ENCODE data around the gene SERPINB11.
"Not testable (repeated sequence)": the region's sequence is repeated elsewhere in the genome, so short reads cannot be mapped to it uniquely, and the experiment has no call there.

SERPINB11 gene

DNA sequence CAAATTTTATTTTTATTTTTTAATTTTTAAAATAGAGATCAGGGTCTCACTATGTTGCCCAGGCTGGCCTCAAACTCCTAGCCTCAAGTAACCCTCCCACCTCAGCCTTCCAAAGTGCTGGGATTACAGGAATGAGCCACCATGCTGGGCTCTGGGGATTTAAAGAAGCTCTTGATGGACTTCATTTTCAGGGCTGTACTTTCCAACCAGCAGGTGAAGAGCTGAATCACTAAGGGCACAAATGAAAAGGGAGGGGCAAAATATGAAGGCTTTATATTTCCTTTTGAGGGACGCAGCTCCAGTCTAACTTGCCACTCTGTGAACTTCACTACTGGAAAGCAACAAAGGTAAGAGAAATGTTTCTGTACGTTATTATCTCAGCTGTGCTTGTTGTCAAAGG is at the start of gene SERPINB11:
Gene SERPINB11, plus strand, starts transcription at position 301 of the 400 bp plus-strand sequence. CDS start 7,234 bp downstream, outside the sequence.
- no peak for DNase-seq (ENCODE audit: low spot score)

GRCh38 chr18:63658920-63659319 is 43.8 kb upstream of the SERPINB11 start:
- DNase-seq (ENCODE audit: low spot score): not testable (repeated sequence)

DNA sequence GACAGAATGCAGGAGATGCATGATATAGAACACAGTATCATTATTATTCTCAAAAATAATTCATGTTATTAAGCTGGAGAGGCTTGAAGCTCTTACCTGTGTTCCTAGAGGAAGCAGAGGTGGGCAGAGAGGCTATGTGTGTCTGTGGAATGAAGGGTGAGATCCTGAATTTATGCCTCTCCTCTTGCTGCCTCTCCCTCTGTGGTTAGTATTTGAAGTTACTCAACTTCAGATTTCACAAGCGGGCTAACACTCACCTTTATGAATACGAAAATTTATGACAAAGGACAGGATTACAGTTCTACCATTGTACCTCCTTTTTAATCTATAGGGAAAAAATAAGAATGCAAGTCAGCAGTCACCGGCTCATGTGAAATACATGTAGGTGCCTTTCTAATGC is 41.0 kb upstream of the SERPINB11 start, which contains the start of gene SERPINB3:
Gene SERPINB3, minus strand, starts transcription at position 144 of the 400 bp plus-strand sequence. CDS start 677 bp downstream, outside the sequence.
- not testable (repeated sequence) for DNase-seq (ENCODE audit: low spot score)

DNA sequence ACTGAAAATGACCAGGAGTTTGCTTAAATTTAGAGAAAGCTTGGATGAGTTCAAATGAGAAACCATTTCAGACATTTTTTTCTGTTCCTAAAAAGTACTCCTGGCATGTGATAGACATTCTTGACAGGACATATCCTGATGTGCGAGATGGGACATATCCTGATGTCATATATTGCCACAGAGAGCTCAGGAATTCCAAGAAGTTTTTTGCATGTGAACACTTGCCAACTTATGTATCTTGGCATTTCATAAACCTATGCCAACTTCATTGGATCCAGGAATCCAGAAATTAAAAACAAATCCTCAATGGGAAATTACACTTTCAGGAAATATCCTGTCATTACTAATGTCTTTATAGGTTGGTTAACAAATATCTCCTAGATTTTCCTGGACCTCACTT is 38.2 kb upstream of the SERPINB11 start:
- DNase-seq (ENCODE audit: low spot score): no peak

GRCh38 chr18:63676526-63677323 is 26.0 kb upstream of the SERPINB11 start:
- DNase-seq (ENCODE audit: low spot score): no peak

GRCh38 chr18:63677500-63678225 is 25.1 kb upstream of the SERPINB11 start:
- no peak for DNase-seq (ENCODE audit: low spot score)

GRCh38 chr18:63679820-63680606 is 22.7 kb upstream of the SERPINB11 start:
- DNase-seq (ENCODE audit: low spot score): no peak

- DNase-seq (ENCODE audit: low spot score): no peak
Observed at GRCh38 chr18:63681449-63682340, 21.1 kb upstream of the SERPINB11 start.

GRCh38 chr18:63683152-63683551 is 19.6 kb upstream of the SERPINB11 start:
- peak; percentile 82 for DNase-seq (ENCODE audit: low spot score)

DNA sequence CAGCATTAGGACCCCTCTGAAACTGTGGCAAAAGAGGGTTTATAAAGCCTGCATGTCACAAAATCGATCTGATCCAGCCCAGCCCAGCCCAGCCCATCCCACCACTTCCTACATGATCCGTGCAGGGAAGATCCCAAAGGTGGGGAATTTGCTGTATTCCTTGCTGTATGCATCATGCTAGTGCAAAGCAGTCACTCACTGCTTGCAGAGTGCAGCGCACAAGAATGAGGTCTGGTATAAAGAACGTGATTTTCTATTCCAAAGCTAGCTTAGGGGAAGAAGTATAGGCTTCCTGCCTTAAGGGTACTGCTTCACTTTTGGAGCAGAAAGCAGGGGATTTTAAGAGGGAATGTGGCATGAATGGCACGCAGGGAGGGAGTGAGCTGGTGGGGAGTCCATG is 18.9 kb upstream of the SERPINB11 start:
- DNase-seq (ENCODE audit: low spot score): no peak

- no peak for DNase-seq (ENCODE audit: low spot score)
Observed at GRCh38 chr18:63684718-63685117, 18.0 kb upstream of the SERPINB11 start.

GRCh38 chr18:63686871-63687270 is 15.9 kb upstream of the SERPINB11 start:
- no peak for DNase-seq (ENCODE audit: low spot score)

DNA sequence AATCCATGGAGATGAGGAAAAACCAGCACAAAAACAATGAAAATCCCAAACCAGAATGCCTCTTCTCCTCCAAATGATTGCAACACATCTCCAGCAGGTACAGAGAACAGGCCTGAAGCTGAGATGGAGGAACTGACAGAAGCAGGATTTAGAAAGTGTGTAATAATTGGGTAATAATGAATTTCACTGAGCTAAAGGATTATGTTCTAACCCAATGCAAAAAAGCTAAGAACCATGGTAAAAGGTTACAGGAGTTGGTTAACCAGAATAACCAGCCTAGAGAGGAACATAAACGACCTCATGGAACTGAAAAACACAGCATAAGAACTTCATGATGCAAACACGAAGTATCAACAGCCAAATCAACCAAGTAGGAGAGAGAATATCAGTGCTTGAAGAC is 13.7 kb upstream of the SERPINB11 start:
- no peak for DNase-seq (ENCODE audit: low spot score)

GRCh38 chr18:63697097-63697660 is 5.6 kb upstream of the SERPINB11 start:
- DNase-seq (ENCODE audit: low spot score): peak; percentile 23

- DNase-seq (ENCODE audit: low spot score): no peak
Observed at GRCh38 chr18:63700501-63700900, 2.3 kb upstream of the SERPINB11 start.

DNA sequence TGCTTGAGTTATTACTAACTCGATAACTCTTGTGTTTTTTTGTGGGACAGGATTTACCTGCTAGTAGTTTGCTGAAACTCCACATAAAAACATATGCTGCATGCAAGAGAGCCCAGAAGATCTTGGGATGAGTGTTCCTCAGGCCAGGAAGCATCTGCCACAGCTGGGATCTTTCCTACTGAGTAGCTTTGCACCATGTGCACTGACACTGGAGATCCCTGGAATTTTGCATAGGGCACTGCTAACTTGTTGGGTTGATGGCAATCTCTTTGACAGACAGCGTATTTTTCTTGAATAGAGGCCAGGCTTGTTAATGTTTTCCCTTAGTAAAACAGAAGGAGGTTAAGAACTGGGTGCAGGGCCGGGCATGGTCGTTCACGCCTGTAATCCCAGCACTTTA is 808 bp upstream of the SERPINB11 start:
- DNase-seq (ENCODE audit: low spot score): no peak

DNA sequence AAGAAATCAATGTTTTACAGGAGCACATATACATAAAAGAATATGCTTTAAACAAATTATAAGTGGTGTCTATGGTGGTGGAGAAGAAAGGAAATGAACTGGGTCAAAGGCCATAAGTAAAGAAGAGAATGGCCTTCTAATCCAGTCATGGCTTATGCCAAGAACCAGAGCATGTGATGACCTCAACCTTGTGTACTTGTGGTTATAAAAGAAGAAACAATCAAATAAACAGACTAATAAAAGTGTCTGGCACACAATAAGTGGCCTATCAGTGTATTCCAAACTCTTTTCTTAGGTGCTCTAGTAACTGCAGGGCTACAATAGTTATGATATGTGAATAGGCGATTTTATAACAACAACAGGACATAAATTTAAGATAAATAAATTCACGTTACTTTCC is 2.6 kb downstream of the SERPINB11 start:
- no peak for DNase-seq (ENCODE audit: low spot score)

GRCh38 chr18:63707816-63708215 is 5.1 kb downstream of the SERPINB11 start:
- DNase-seq (ENCODE audit: low spot score): no peak

DNA sequence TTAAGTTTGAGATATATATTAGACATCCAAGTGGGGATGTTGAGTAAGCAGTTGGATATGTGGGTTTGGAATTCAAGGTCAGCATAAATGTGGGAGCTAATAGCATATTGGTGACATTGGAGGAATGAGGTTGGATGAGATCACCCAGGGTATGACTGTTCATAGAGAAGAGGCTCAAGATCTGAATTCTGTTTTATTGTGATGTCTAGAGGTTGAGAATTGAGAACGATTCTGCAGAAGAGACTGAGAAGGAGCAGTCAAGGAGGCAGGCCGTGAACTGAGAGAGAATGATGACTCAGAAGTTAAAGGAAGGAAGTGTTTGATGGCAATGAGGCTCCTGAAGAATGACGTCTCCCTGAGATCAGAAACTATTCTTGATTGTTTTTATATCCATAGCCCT is 5.9 kb downstream of the SERPINB11 start:
- DNase-seq (ENCODE audit: low spot score): peak; percentile 37

- no peak for DNase-seq (ENCODE audit: low spot score)
Observed at GRCh38 chr18:63725682-63726480, 23.1 kb downstream of the SERPINB11 start.

All from AG08395 (cell line).